Measurements from ENCODE around the gene PRKG2.
A peak's percentile ranks its signal among the peaks of the same experiment; 100 is the strongest.

PRKG2 gene

GRCh38 chr4:81197864-81198524 lies 17.0 kb downstream of the PRKG2 start:
- TF ChIP-seq CTCF (IDR thresholded peaks at IDR 0.05; ENCODE audit: insufficient read depth, low read length, missing control alignments) = no peak
- no peak overlapping the region for H3K4me3 ChIP-seq (ENCODE audit: low read depth, low read length)
- DNase-seq (ENCODE audit: low read depth, low spot score) = no peak
- POLR2A ChIA-PET = no interaction called here
- CTCF ChIA-PET = no interaction called here

GRCh38 chr4:81196126-81196650 lies 18.8 kb downstream of the PRKG2 start:
- TF ChIP-seq CTCF (IDR thresholded peaks at IDR 0.05; ENCODE audit: insufficient read depth, low read length, missing control alignments) = no peak
- DNase-seq (ENCODE audit: low read depth, low spot score) = no peak
- H3K4me3 ChIP-seq (ENCODE audit: low read depth, low read length) = no peak overlapping the region
- ChIA-PET POLR2A (no interaction called here), CTCF (no interaction called here)

GRCh38 chr4:81195475-81195874 lies 19.5 kb downstream of the PRKG2 start:
- DNase-seq (ENCODE audit: low read depth, low spot score) = peak; percentile 4
- POLR2A ChIA-PET = no interaction called here
- CTCF ChIA-PET = no interaction called here
- TF ChIP-seq CTCF (IDR thresholded peaks at IDR 0.05; ENCODE audit: insufficient read depth, low read length, missing control alignments) = no peak
- no peak overlapping the region for H3K4me3 ChIP-seq (ENCODE audit: low read depth, low read length)

- POLR2A ChIA-PET = no interaction called here
- no peak for TF ChIP-seq CTCF (IDR thresholded peaks at IDR 0.05; ENCODE audit: insufficient read depth, low read length, missing control alignments)
These were observed 20.7 kb downstream of the PRKG2 start for GRCh38 chr4:81194286-81194685.

GRCh38 chr4:81180916-81181315 lies 34.1 kb downstream of the PRKG2 start:
- no peak overlapping the region for H3K4me3 ChIP-seq (ENCODE audit: low read depth, low read length)
- CTCF ChIA-PET = no interaction called here
- POLR2A ChIA-PET = no interaction called here
- no peak for TF ChIP-seq CTCF (IDR thresholded peaks at IDR 0.05; ENCODE audit: insufficient read depth, low read length, missing control alignments)
- DNase-seq (ENCODE audit: low read depth, low spot score) = no peak

More at GRCh38 chr4:81194286-81194685, 20.7 kb downstream of the PRKG2 start:
- H3K4me3 ChIP-seq (ENCODE audit: low read depth, low read length) = no peak overlapping the region
- CTCF ChIA-PET = interaction anchor here (1.1 kb wide), 1 partner anchor 17 kb away, joined by 3 read pairs; no protein-coding TSS in a partner anchor
- DNase-seq (ENCODE audit: low read depth, low spot score) = no peak

GRCh38 chr4:81179326-81179725 lies 35.7 kb downstream of the PRKG2 start:
- no peak overlapping the region for H3K4me3 ChIP-seq (ENCODE audit: low read depth, low read length)
- DNase-seq (ENCODE audit: low read depth, low spot score) = no peak
- CTCF ChIA-PET = no interaction called here
- POLR2A ChIA-PET = no interaction called here
- no peak for TF ChIP-seq CTCF (IDR thresholded peaks at IDR 0.05; ENCODE audit: insufficient read depth, low read length, missing control alignments)
